22Rv1 (cell line): ENCODE measurements around the gene TBC1D2.

Experiments used
- CTCF ChIP-seq: fragments of 450-650 bp; IDR thresholded peaks from 2 replicates; pipeline ENCODE4 v1.5.1; 2017; ENCODE audit warnings: mild to moderate bottlenecking
- ZFX ChIP-seq: fragments of 450-650 bp; IDR thresholded peaks from 2 replicates; pipeline ENCODE4 v1.6.1; 2017; ENCODE audit warnings: antibody characterized with exemption, borderline replicate concordance

- TF ChIP-seq CTCF (no peak), ZFX (no peak)
Measured at GRCh38 chr9:98219364-98219716, 36.1 kb downstream of the TBC1D2 start.
